ENCODE measurements around the gene FLYWCH2. TPM values are rescaled to one million over a fixed set of nuclear protein-coding genes. Genes with fewer than 3 reads are reported as not detected.
A peak's percentile ranks its signal among the peaks of the same experiment; 100 is the strongest.

Gene FLYWCH2
- total and polyA plus RNA-seq, 9 of the 15 experiments (the other 6 are each of a cell fraction or from before 2014, with no cell fraction given) = 0.70 to 55.5 (median 7.6) TPM

GRCh38 chr16:2843526-2843925 is 39.5 kb upstream of the FLYWCH2 start:
- no peak for FAIRE-seq
- Histone ChIP-seq H3K9me3 (replicated peaks; ENCODE audit: control insufficient read depth, insufficient read depth, low read depth, low read length) (no peaks in the 10 kb centered on the region), H3K79me2 (ENCODE audit: control insufficient read depth, insufficient read depth, low read length) (no peaks in the 10 kb centered on the region), H3K27ac (ENCODE audit: extremely low read depth, low read depth, low read length) (no peak overlapping the region), H3K9me1 (ENCODE audit: control insufficient read depth, insufficient read depth, low read length) (no peaks in the 10 kb centered on the region), H3K36me3 (ENCODE audit: control insufficient read depth, insufficient read depth, low read length) (no peaks in the 10 kb centered on the region), H2AFZ (ENCODE audit: low read depth, low read length) (no peak overlapping the region), H3K27me3 (ENCODE audit: control insufficient read depth in 2 of 2, insufficient read depth in 2 of 2, low read length in 2 of 2) (peaks cover 0 to 8% of the 10 kb centered on the region in 2 experiments; a peak in 1 of 5 replicates), H3K9ac (ENCODE audit: insufficient read depth in 1 of 2, low read depth in 2 of 2, low read length in 2 of 2) (0 out of 4 replicates have a peak overlapping the region, but pooled peaks of 1 of the 2 experiments have one; percentile 48), H4K20me1 (replicated peaks; ENCODE audit: control insufficient read depth, insufficient read depth, low read length) (no peaks in the 10 kb centered on the region), H3K4me1 (replicated peaks in 1 of 2; ENCODE audit: control insufficient read depth in 2 of 2, insufficient read depth in 2 of 2, low read length in 2 of 2) (peaks cover 3 to 32% of the 10 kb centered on the region in 2 experiments; a peak in 3 of 5 replicates), H3K4me3 (no peak overlapping the region), H3K4me2 (ENCODE audit: insufficient read depth, low read length) (no peak overlapping the region)
- no peak for DNase-seq (ENCODE audit: extremely low read depth in 1 of 4, low spot score in 3 of 4)
- BruUV-seq (replicated peaks) = no TSS peak
- in situ Hi-C loops (cut with MboI) (no loop called here), intact Hi-C loops (cut with micrococcal nuclease) (no loop called here)
- 51% methylated on average over 8 of the region's 8 CpGs for WGBS (ENCODE audit: insufficient coverage, low coverage, missing lambda C conversion rate)
- TF ChIP-seq SRSF7 (optimal IDR thresholded peaks at IDR 0.05; ENCODE audit: low read depth, low read length) (no peak), SNAPC5 (CRISPR knock-in tag; IDR thresholded peaks at IDR 0.05) (no peak), ZNF436 (CRISPR knock-in tag; IDR thresholded peaks at IDR 0.05) (no peak), LCOR (CRISPR knock-in tag; IDR thresholded peaks at IDR 0.05) (no peak), ARNT (IDR thresholded peaks at IDR 0.05) (no peak), PCBP1 (IDR thresholded peaks at IDR 0.05; ENCODE audit: low read depth, low read length, poor library complexity, severe bottlenecking) (no peak), HNRNPL (IDR thresholded peaks at IDR 0.05; ENCODE audit: low read depth, low read length) (no peak), BRD4 (IDR thresholded peaks at IDR 0.05) (no peak), ZNF217 (CRISPR knock-in tag; IDR thresholded peaks at IDR 0.05) (no peak), ZNF197 (CRISPR knock-in tag; IDR thresholded peaks at IDR 0.05; ENCODE audit: low read depth) (no peak), TRIM24 (IDR thresholded peaks at IDR 0.05) (no peak), NCOA4 (IDR thresholded peaks at IDR 0.05; ENCODE audit: partially characterized antibody) (no peak), ZNF174 (CRISPR knock-in tag; IDR thresholded peaks at IDR 0.05) (no peak), BDP1 (IDR thresholded peaks at IDR 0.05; ENCODE audit: insufficient read depth, insufficient read length) (no peak), BCOR (IDR thresholded peaks at IDR 0.05) (no peak), XRCC5 (IDR thresholded peaks at IDR 0.05; ENCODE audit: low read depth, low read length) (no peak), ZNF24 (IDR thresholded peaks at IDR 0.05) (no peak)
- ChIA-PET POLR2A (interaction anchor here (0.6 kb wide), 1 partner anchor 11 kb away, joined by 3 read pairs; no protein-coding TSS in a partner anchor), CTCF (ENCODE audit: low intra/inter-chr PET ratio) (no interaction called here)
- no peak for ATAC-seq
